H1 (cell line): ENCODE measurements around the gene RRBP1. TPM values are rescaled to one million over a fixed set of nuclear protein-coding genes. Genes with fewer than 3 reads are reported as not detected.

Source experiments
- CTCF ChIA-PET: fragments of 300-600 bp; sonication (Branson Sonifier 250); formaldehyde crosslinking; loops from one replicate; lab custom pipeline; 2021; ENCODE audit not compliant: partially characterized antibody; lab: Charles Lee
- POLR2A ChIA-PET: fragments of 300-600 bp; sonication (Branson Sonifier 250); formaldehyde crosslinking; loops from one replicate; lab custom pipeline; 2021; ENCODE audit warnings: inconsistent platforms; ENCODE audit not compliant: partially characterized antibody; lab: Charles Lee
- DNase-seq, 2 experiments: peaks; one replicate each; pipeline versions ENCODE4 v3.0.0 to v3.0.0-alpha.2; 2010 to 2022; ENCODE audit warnings: low spot score in 2 of 2, low read depth in 1 of 2, mixed read lengths in 1 of 2
- FAIRE-seq: peaks from 2 replicates; lab custom pipeline; 2011; peaks lifted over from hg19 to GRCh38; lab: Jason Lieb, UNC
- H2AFZ ChIP-seq: 2 replicates; pipeline ENCODE4 v1.8.1; 2012; ENCODE audit warnings: low read length, inconsistent platforms
- H2AK5ac ChIP-seq: 2 replicates; pipeline ENCODE4 v1.6.1; 2013; ENCODE audit warnings: low read depth, low read length
- H2BK120ac ChIP-seq: replicated peaks from 2 replicates; pipeline ENCODE3; 2013; ENCODE audit warnings: low read depth, low read length, inconsistent platforms
- H2BK12ac ChIP-seq: 2 replicates; pipeline ENCODE4 v1.6.1; 2013; ENCODE audit warnings: low read depth, low read length
- H2BK15ac ChIP-seq: 2 replicates; pipeline ENCODE4 v1.6.1; 2013; ENCODE audit warnings: low read length
- H2BK20ac ChIP-seq: 2 replicates; pipeline ENCODE4 v1.6.1; 2013; ENCODE audit warnings: low read length
- H2BK5ac ChIP-seq: 2 replicates; pipeline ENCODE4 v1.6.1; 2013; ENCODE audit warnings: low read depth, low read length
- H3K14ac ChIP-seq: 2 replicates; pipeline ENCODE4 v1.6.1; 2013; ENCODE audit warnings: inconsistent platforms; ENCODE audit not compliant: insufficient read length
- H3K18ac ChIP-seq: 2 replicates; pipeline ENCODE4 v1.6.1; 2013; ENCODE audit warnings: low read length; ENCODE audit errors: extremely low read depth
- H3K23ac ChIP-seq: 2 replicates; pipeline ENCODE4 v1.6.1; 2013; ENCODE audit warnings: inconsistent platforms; ENCODE audit not compliant: insufficient read length
- H3K23me2 ChIP-seq: 2 replicates; pipeline ENCODE4 v1.6.1; 2013; ENCODE audit warnings: low read depth, low read length
- H3K27ac ChIP-seq: 2 replicates; pipeline ENCODE4 v1.6.1; 2011; ENCODE audit warnings: low read depth, low read length, inconsistent platforms
- H3K27me3 ChIP-seq, 4 experiments: replicated peaks in 1 of 4; 1 replicate in 1 of 4; 2 replicates in 3 of 4; pipeline versions ENCODE4 v1.6.1 to v1.8.1; 2011 to 2013; ENCODE audit warnings: low read length in 3 of 4, mild to moderate bottlenecking in 3 of 4, inconsistent platforms in 2 of 4, mixed read lengths in 2 of 4, moderate library complexity in 1 of 4; ENCODE audit not compliant: control insufficient read depth in 3 of 4, insufficient read depth in 3 of 4; ENCODE audit errors: extremely low read depth in 1 of 4
- H3K36me3 ChIP-seq, 4 experiments: 2 replicates each; pipeline versions ENCODE4 v1.6.1 to v1.8.1; 2011 to 2013; ENCODE audit warnings: mild to moderate bottlenecking in 4 of 4, low read length in 3 of 4, moderate library complexity in 2 of 4, control low read depth in 1 of 4, inconsistent platforms in 1 of 4; ENCODE audit not compliant: insufficient read depth in 4 of 4, control insufficient read depth in 2 of 4
- H3K4ac ChIP-seq: replicated peaks from 2 replicates; pipeline ENCODE3; 2013; ENCODE audit warnings: low read length, low read depth, mixed read lengths, inconsistent platforms; ENCODE audit not compliant: insufficient read length
- H3K4me1 ChIP-seq, 4 experiments: replicated peaks in 1 of 4; 1 replicate in 1 of 4; 2 replicates in 3 of 4; pipeline versions ENCODE4 v1.6.1 to v1.8.1; 2011 to 2013; ENCODE audit warnings: low read length in 3 of 4, inconsistent platforms in 2 of 4, mixed read lengths in 1 of 4; ENCODE audit not compliant: insufficient read depth in 4 of 4, control insufficient read depth in 3 of 4
- H3K4me2 ChIP-seq, 2 experiments: 2 replicates each; pipeline versions ENCODE4 v1.6.1 to v1.8.1; 2011 to 2013; ENCODE audit warnings: low read depth in 2 of 2, low read length in 2 of 2, control low read depth in 1 of 2, inconsistent platforms in 1 of 2, mild to moderate bottlenecking in 1 of 2; ENCODE audit not compliant: insufficient read depth in 1 of 2
- H3K4me3 ChIP-seq, 4 experiments: fragments of 200-600, 300-600 bp in 1 of 4; sonication (generic), shearing (Covaris generic), sonication (Bioruptor Twin) in 1 of 4; 2 replicates each; pipeline versions ENCODE4 v1.5.1 to v1.8.1; 2011 to 2016; ENCODE audit warnings: low read length in 4 of 4, low read depth in 3 of 4, control low read depth in 2 of 4, inconsistent platforms in 2 of 4, mild to moderate bottlenecking in 2 of 4, mixed read lengths in 1 of 4, moderate library complexity in 1 of 4; ENCODE audit not compliant: insufficient read depth in 2 of 4; ENCODE audit errors: extremely low read depth in 1 of 4
- H3K56ac ChIP-seq: replicated peaks from 2 replicates; pipeline ENCODE3; 2013; ENCODE audit warnings: low read depth, mild to moderate bottlenecking, mixed read lengths, low read length, inconsistent platforms; ENCODE audit not compliant: insufficient read length
- H3K79me1 ChIP-seq: 2 replicates; pipeline ENCODE4 v1.6.1; 2013; ENCODE audit warnings: low read depth, low read length, control low read depth
- H3K79me2 ChIP-seq, 2 experiments: 2 replicates each; pipeline versions ENCODE4 v1.6.1 to v1.8.1; 2012 to 2013; ENCODE audit warnings: low read length in 2 of 2, mild to moderate bottlenecking in 2 of 2, inconsistent platforms in 1 of 2; ENCODE audit not compliant: insufficient read depth in 2 of 2, control insufficient read depth in 1 of 2
- H3K9ac ChIP-seq, 4 experiments: replicated peaks in 1 of 4; 1 replicate in 1 of 4; 2 replicates in 3 of 4; pipeline versions ENCODE4 v1.6.1 to v1.8.1; 2011 to 2013; ENCODE audit warnings: low read depth in 3 of 4, low read length in 3 of 4, control low read depth in 2 of 4, mild to moderate bottlenecking in 2 of 4, moderate library complexity in 2 of 4, inconsistent platforms in 1 of 4; ENCODE audit errors: extremely low read depth in 1 of 4
- H3K9me3 ChIP-seq, 2 experiments: 2 replicates each; pipeline versions ENCODE4 v1.6.1 to v1.8.1; 2012 to 2013; ENCODE audit warnings: mild to moderate bottlenecking in 2 of 2, moderate library complexity in 2 of 2, control low read depth in 1 of 2, inconsistent platforms in 1 of 2, low read depth in 1 of 2, low read length in 1 of 2, mixed read lengths in 1 of 2; ENCODE audit not compliant: insufficient read depth in 2 of 2
- H4K20me1 ChIP-seq, 2 experiments: replicated peaks in 1 of 2; 2 replicates each; pipeline versions ENCODE3 to v1.8.1; 2011 to 2013; ENCODE audit warnings: inconsistent platforms in 2 of 2, low read length in 2 of 2, mild to moderate bottlenecking in 1 of 2; ENCODE audit not compliant: insufficient read depth in 2 of 2, control insufficient read depth in 1 of 2
- H4K5ac ChIP-seq: 2 replicates; pipeline ENCODE4 v1.6.1; 2013; ENCODE audit warnings: low read length, low read depth, mixed read lengths, inconsistent platforms; ENCODE audit not compliant: insufficient read length
- H4K8ac ChIP-seq: 2 replicates; pipeline ENCODE4 v1.8.0; 2013; ENCODE audit warnings: mild to moderate bottlenecking, moderate library complexity, low read length, inconsistent platforms; ENCODE audit not compliant: insufficient read depth; ENCODE audit errors: extremely low read depth
- H4K91ac ChIP-seq: replicated peaks from 2 replicates; pipeline ENCODE3; 2013; ENCODE audit warnings: low read length, mixed read lengths, inconsistent platforms; ENCODE audit not compliant: insufficient read length
- CBX5 ChIP-seq: fragments of 300-800, 300-1000 bp; sonication (generic); IDR thresholded peaks from 2 replicates; pipeline ENCODE4 v1.7.1; 2016; ENCODE audit warnings: antibody characterized with exemption, low read length, low read depth
- KDM5A ChIP-seq: fragments of 200-600 bp; IDR thresholded peaks from 2 replicates; pipeline ENCODE4 v1.7.1; 2012; ENCODE audit warnings: mild to moderate bottlenecking, low read length, inconsistent platforms, mixed read lengths
- TAF1 ChIP-seq: IDR thresholded peaks from 2 replicates; pipeline ENCODE4 v1.6.1; 2011; ENCODE audit warnings: mild to moderate bottlenecking, low read depth, low read length
- whole genome bisulfite sequencing, 2 experiments: shearing (Covaris generic) in 1 of 2; methylation state at CpG; one replicate each; pipeline versions ENCODE4 v1.1.6 to v1.1.7; 2013 to 2015; ENCODE audit warnings: low lambda C conversion rate in 2 of 2, mixed read lengths in 2 of 2, inconsistent platforms in 1 of 2, low coverage in 1 of 2, missing lambda C conversion rate in 1 of 2; ENCODE audit not compliant: insufficient replicate concordance in 2 of 2, insufficient coverage in 1 of 2, insufficient read length in 1 of 2; ENCODE audit errors: extremely low coverage in 1 of 2, missing lambda C conversion rate in 1 of 2; 5-methylcytosine and 5-hydroxymethylcytosine counted together
- polyA plus RNA-seq, 7 experiments: library from polyadenylated mRNA; depleted of rRNA in 3 of 7; stranded (reverse) in 5 of 7; unstranded in 2 of 7; fragments of >200 nt in 5 of 7; fragments of 200-250 nt in 2 of 7; gene quantifications; 1 replicate in 5 of 7; 2 replicates in 1 of 7; 4 replicates in 1 of 7; pipeline versions ENCODE4 v1.2.1 to v1.2.3, GENCODE V29; 2011 to 2013; ENCODE audit warnings: missing spikeins in 2 of 7, mixed read lengths in 2 of 7
- total RNA-seq: library from RNA; stranded (reverse); fragmentation: NEBNext Ultra II Directional; extraction: Animal tissue kit (Norgen Biotek cat#: 25700); gene quantifications from 2 replicates; pipeline ENCODE4 v1.2.1, GENCODE V29; 2021

Gene RRBP1
- total and polyA plus RNA-seq, 2 of the 8 experiments (the other 6 are each of a cell fraction or from before 2014, with no cell fraction given) = 15.9 to 157 TPM

GRCh38 chr20:17676942-17677341 is 5.1 kb downstream of the RRBP1 start:
- no peak overlapping the region for H3K9ac ChIP-seq
- no peak for FAIRE-seq
- no peak overlapping the region for H2BK20ac ChIP-seq
- no peaks in the 10 kb centered on the region for H3K9me3 ChIP-seq
- no peak overlapping the region for H3K4ac ChIP-seq
- no peak overlapping the region for H3K27ac ChIP-seq
- no peak overlapping the region for H2BK15ac ChIP-seq
- H4K5ac ChIP-seq = no peak overlapping the region
- H2BK5ac ChIP-seq = no peak overlapping the region
- H2BK12ac ChIP-seq = no peak overlapping the region
- no peak overlapping the region for H3K14ac ChIP-seq
- H3K4me3 ChIP-seq = no peak overlapping the region
- H4K20me1 ChIP-seq = peaks cover 9 to 29% of the 10 kb centered on the region in 2 experiments
- no peaks in the 10 kb centered on the region for H3K27me3 ChIP-seq
- no peak overlapping the region for H4K91ac ChIP-seq
- TF ChIP-seq TAF1 (no peak), CBX5 (no peak), KDM5A (no peak)
- TF ChIP-seq, all 59 proteins: peak for 0
- no peak for DNase-seq
- Histone ChIP-seq H3K4me2 (no peak overlapping the region), H3K23me2 (peaks cover 8% of the 10 kb centered on the region; the same call in 1 of the 2 replicates), H3K4me1 (peaks cover 4 to 12% (median 8%) of the 10 kb centered on the region in 4 experiments), H3K36me3 (peaks cover 0 to 8% (median 1%) of the 10 kb centered on the region in 4 experiments; a peak in 3 of 8 replicates), H4K8ac (no peak overlapping the region), H3K79me1 (peaks cover 28% of the 10 kb centered on the region), H3K56ac (no peak overlapping the region), H3K23ac (no peak overlapping the region), H3K18ac (no peak overlapping the region), H2AK5ac (no peak overlapping the region), H3K79me2 (peaks cover 27 to 87% of the 10 kb centered on the region in 2 experiments), H2AFZ (no peak overlapping the region), H2BK120ac (no peak overlapping the region)
- 94% methylated on average over 2 of the region's 2 CpGs; no CpG with 5 or more reads in 1 of the 2 experiments for WGBS, 2 experiments
- ChIA-PET POLR2A (interaction anchor here (0.6 to 2.0 kb wide), 3 partner anchors 10 to 107 kb away, joined by 3 to 21 read pairs (median 4); partner anchors contain the start of gene DSTN), CTCF (interaction anchor here (0.6 to 1.5 kb wide), 3 partner anchors 15 to 263 kb away, joined by 3 to 4 read pairs (median 3); no protein-coding TSS in a partner anchor)
